Left ventricle myocardium inferior (tissue), 1 donor: ENCODE data around the gene MARVELD3. TPM values are rescaled to one million over a fixed set of nuclear protein-coding genes. Genes with fewer than 3 reads are reported as not detected.
"Not testable (repeated sequence)": the region's sequence is repeated elsewhere in the genome, so short reads cannot be mapped to it uniquely, and the experiment has no call there.

Experiments used
- DNase-seq: peaks from one replicate; pipeline ENCODE4 v3.0.0-alpha.2; 2020
- H3K27ac ChIP-seq: fragments of 200-600 bp; replicated peaks from 2 replicates; pipeline ENCODE4 v1.8.0; 2021
- H3K27me3 ChIP-seq: fragments of 200-600 bp; 2 replicates; pipeline ENCODE4 v1.8.0; 2021; ENCODE audit warnings: low read depth
- H3K36me3 ChIP-seq: fragments of 200-600 bp; 2 replicates; pipeline ENCODE4 v1.8.0; 2021
- H3K4me1 ChIP-seq: fragments of 200-600 bp; 2 replicates; pipeline ENCODE4 v1.8.0; 2021
- H3K4me3 ChIP-seq: fragments of 200-600 bp; 2 replicates; pipeline ENCODE4 v1.8.0; 2021; ENCODE audit warnings: mild to moderate bottlenecking, moderate library complexity
- H3K9me3 ChIP-seq: fragments of 200-600 bp; replicated peaks from 2 replicates; pipeline ENCODE4 v1.8.0; 2021
- intact Hi-C: fragments of 100-400 bp; cut with micrococcal nuclease; formaldehyde crosslinking; loops from one replicate; pipeline ENCODE4 v1.11.0; 2022
- total RNA-seq: library from RNA; stranded (reverse); fragmentation: NEBNext Ultra II Directional; extraction: Animal tissue kit (Norgen Biotek cat#: 25700); gene quantifications from one replicate; pipeline ENCODE4 v1.2.1, GENCODE V29; 2021
- TF ChIP-seq, protein P1 (sequence below): fragments of 200-600 bp; IDR thresholded peaks from 2 replicates; pipeline ENCODE4 v1.8.0; 2021; ENCODE audit warnings: antibody characterized with exemption, mild to moderate bottlenecking, borderline replicate concordance
- donor health status: DM: no; HTN: yes; CAD: no; lungs with severe emphysema.

The MARVELD3 gene
- total RNA-seq, 1 donor from 2014 or later = not detected

- no peak overlapping the region for H3K27ac ChIP-seq
- TF ChIP-seq, protein P1, sequence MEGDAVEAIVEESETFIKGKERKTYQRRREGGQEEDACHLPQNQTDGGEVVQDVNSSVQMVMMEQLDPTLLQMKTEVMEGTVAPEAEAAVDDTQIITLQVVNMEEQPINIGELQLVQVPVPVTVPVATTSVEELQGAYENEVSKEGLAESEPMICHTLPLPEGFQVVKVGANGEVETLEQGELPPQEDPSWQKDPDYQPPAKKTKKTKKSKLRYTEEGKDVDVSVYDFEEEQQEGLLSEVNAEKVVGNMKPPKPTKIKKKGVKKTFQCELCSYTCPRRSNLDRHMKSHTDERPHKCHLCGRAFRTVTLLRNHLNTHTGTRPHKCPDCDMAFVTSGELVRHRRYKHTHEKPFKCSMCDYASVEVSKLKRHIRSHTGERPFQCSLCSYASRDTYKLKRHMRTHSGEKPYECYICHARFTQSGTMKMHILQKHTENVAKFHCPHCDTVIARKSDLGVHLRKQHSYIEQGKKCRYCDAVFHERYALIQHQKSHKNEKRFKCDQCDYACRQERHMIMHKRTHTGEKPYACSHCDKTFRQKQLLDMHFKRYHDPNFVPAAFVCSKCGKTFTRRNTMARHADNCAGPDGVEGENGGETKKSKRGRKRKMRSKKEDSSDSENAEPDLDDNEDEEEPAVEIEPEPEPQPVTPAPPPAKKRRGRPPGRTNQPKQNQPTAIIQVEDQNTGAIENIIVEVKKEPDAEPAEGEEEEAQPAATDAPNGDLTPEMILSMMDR = no peak
- no peak for DNase-seq
- H3K36me3 ChIP-seq = peaks cover 76% of the 10 kb centered on the region
- H3K4me1 ChIP-seq = no peaks in the 10 kb centered on the region
- intact Hi-C loops = no loop called here
- H3K9me3 ChIP-seq = no peaks in the 10 kb centered on the region
- no peak overlapping the region for H3K4me3 ChIP-seq
- no peaks in the 10 kb centered on the region for H3K27me3 ChIP-seq
These were observed 47.6 kb downstream of the MARVELD3 start for GRCh38 chr16:71673582-71673973.

DNA sequence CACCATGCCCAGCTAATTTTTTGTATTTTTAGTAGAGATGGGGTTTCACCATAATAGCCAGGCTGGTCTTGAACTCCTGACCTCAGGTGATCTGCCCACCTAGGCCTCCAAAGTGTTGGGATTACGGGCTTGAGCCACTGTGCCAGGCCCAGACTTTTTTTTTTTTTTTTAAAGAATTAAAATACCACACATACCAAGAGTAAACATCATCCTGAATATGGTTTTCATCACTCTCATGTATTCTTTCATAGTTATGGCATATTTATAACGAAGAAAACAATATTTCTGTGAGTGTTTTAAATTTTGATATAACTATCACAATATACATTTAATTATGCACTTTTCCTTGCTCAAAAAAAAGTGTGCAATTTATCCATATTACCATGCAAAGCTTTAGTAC is 48.2 kb downstream of the MARVELD3 start:
- no peak overlapping the region for H3K4me3 ChIP-seq
- DNase-seq = no peak
- H3K36me3 ChIP-seq = peaks cover 76% of the 10 kb centered on the region
- no peaks in the 10 kb centered on the region for H3K4me1 ChIP-seq
- intact Hi-C loops = no loop called here
- H3K27me3 ChIP-seq = no peaks in the 10 kb centered on the region
- H3K9me3 ChIP-seq = no peaks in the 10 kb centered on the region
- H3K27ac ChIP-seq = no peak overlapping the region
- TF ChIP-seq, protein P1 = no peak

- H3K27ac ChIP-seq = no peak overlapping the region
- H3K9me3 ChIP-seq = no peaks in the 10 kb centered on the region
- H3K36me3 ChIP-seq = peaks cover 85% of the 10 kb centered on the region
- H3K27me3 ChIP-seq = no peaks in the 10 kb centered on the region
- intact Hi-C loops = no loop called here
- TF ChIP-seq, protein P1 = no peak
- H3K4me3 ChIP-seq = no peak overlapping the region
- no peaks in the 10 kb centered on the region for H3K4me1 ChIP-seq
- no peak for DNase-seq
These were observed 49.4 kb downstream of the MARVELD3 start for GRCh38 chr16:71675380-71675779.

DNA sequence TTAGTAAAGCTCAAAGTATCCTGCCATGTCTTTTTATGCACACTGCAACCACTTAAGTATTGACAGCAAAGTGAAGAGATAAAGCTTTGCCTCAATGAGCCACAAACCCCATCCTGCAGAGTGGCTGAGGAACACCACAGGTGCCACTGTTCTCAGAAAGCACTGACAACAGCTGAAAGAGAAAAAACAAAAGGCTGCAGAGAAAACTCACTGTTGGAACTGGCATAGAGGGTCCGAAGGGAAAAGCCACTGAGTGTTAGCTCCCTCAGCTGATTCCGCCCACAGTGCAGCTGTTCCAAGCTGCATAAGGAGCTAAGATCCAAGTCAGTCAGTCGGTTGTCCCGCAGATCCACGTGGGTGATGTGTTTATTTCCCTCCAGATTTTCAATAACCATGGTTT is 50.3 kb downstream of the MARVELD3 start:
- H3K9me3 ChIP-seq = no peaks in the 10 kb centered on the region
- TF ChIP-seq, protein P1 = no peak
- H3K27ac ChIP-seq = no peak overlapping the region
- intact Hi-C loops = no loop called here
- H3K27me3 ChIP-seq = no peaks in the 10 kb centered on the region
- DNase-seq = no peak
- no peak overlapping the region for H3K4me3 ChIP-seq
- no peaks in the 10 kb centered on the region for H3K4me1 ChIP-seq
- peaks cover 88% of the 10 kb centered on the region for H3K36me3 ChIP-seq

- intact Hi-C loops = no loop called here
- H3K27me3 ChIP-seq = no peaks in the 10 kb centered on the region
- no peak overlapping the region for H3K27ac ChIP-seq
- no peak for DNase-seq
- H3K4me1 ChIP-seq = no peaks in the 10 kb centered on the region
- H3K36me3 ChIP-seq = peaks cover 89% of the 10 kb centered on the region
- TF ChIP-seq, protein P1 = no peak
- H3K9me3 ChIP-seq = no peaks in the 10 kb centered on the region
- H3K4me3 ChIP-seq = no peak overlapping the region
These were observed 55.4 kb downstream of the MARVELD3 start for GRCh38 chr16:71681360-71681759.

DNA sequence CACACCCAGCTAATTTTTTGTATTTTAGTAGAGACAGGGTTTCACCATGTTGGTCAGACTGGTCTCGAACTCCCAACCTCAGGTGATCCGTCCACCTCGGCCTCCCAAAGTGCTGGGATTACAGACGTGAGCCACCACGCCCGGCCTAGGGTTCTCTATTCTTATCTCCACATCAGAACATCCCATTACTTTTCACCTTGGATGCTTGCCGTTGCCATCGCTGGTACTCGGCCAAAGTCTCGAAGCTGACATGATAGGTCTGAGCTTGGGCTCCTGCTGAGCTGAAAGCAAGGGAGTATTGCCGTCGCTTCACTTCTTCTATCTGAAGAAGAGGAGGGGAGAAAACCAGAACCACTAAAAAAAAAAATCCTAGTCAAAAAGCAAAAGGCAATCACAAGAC is 58.3 kb downstream of the MARVELD3 start:
- DNase-seq, H3K27ac ChIP-seq, H3K27me3 ChIP-seq, H3K4me3 ChIP-seq, intact Hi-C loops, H3K4me1 ChIP-seq, H3K9me3 ChIP-seq: not testable (repeated sequence)
- H3K36me3 ChIP-seq = peaks cover 92% of the 10 kb centered on the region

Other genes with a start within 250 kb of the MARVELD3 start
- not detected for gene TLE7, start 184.1 kb upstream of the MARVELD3 start, total RNA-seq
- gene ZNF23, start 163.9 kb upstream of the MARVELD3 start, total RNA-seq = 5.2 TPM
- gene ZNF19, start 136.9 kb upstream of the MARVELD3 start, total RNA-seq = 1.7 TPM
- gene CHST4, start 99.8 kb upstream of the MARVELD3 start, total RNA-seq = not detected
- not detected for gene TAT, start 49.1 kb upstream of the MARVELD3 start, total RNA-seq
- gene PHLPP2, start 98.5 kb downstream of the MARVELD3 start, total RNA-seq = 3.4 TPM
- gene AP1G1, start 182.7 kb downstream of the MARVELD3 start, total RNA-seq = 30.7 TPM
- gene ATXN1L, start 219.8 kb downstream of the MARVELD3 start, total RNA-seq = 14.0 TPM